ENCODE data around the gene RABEP1. TPM values are rescaled to one million over a fixed set of nuclear protein-coding genes. Genes with fewer than 3 reads are reported as not detected.

Gene RABEP1
- total and polyA plus RNA-seq, 9 of the 15 experiments (the other 6 are each of a cell fraction or from before 2014, with no cell fraction given): 8.2 to 38.9 (median 30.3) TPM

GRCh38 chr17:5419356-5419958, 137.4 kb downstream of the RABEP1 start, which contains the start of gene NUP88 (continued):
- TF ChIP-seq ZBTB40 (IDR thresholded peaks at IDR 0.05) (peak; percentile 64), ZBTB40 (CRISPR knock-in tag; IDR thresholded peaks at IDR 0.05) (no peak), TAF1 (IDR thresholded peaks at IDR 0.05; ENCODE audit: control insufficient read depth, extremely low read depth, insufficient read depth, low read length, severe bottlenecking) (peak; percentile 83), HDAC3 (IDR thresholded peaks at IDR 0.05; ENCODE audit: borderline replicate concordance, partially characterized antibody) (no peak), ZEB2 (IDR thresholded peaks at IDR 0.05) (no peak), TCF3 (CRISPR knock-in tag; IDR thresholded peaks at IDR 0.05) (no peak), SNIP1 (IDR thresholded peaks at IDR 0.05; ENCODE audit: low read depth) (no peak), CUX1 (CRISPR knock-in tag; IDR thresholded peaks at IDR 0.05) (no peak), CBFA2T2 (conservative IDR thresholded peaks at IDR 0.05) (no peak), ZNF384 (IDR thresholded peaks at IDR 0.05; ENCODE audit: low read depth, low read length) (no peak), MIER1 (IDR thresholded peaks at IDR 0.05; ENCODE audit: low read depth) (no peak), ZNF121 (CRISPR knock-in tag; conservative IDR thresholded peaks at IDR 0.05) (no peak), SMARCA5 (IDR thresholded peaks at IDR 0.05) (no peak), HMG20A (CRISPR knock-in tag; conservative IDR thresholded peaks at IDR 0.05) (no peak), PPARD (CRISPR knock-in tag; IDR thresholded peaks at IDR 0.05) (no peak)

Data from K562 (cell line).